HG03521 (cell line): Measurements from ENCODE around the gene HMG20B.
"Not testable (repeated sequence)": the region's sequence is repeated elsewhere in the genome, so short reads cannot be mapped to it uniquely, and the experiment has no call there.

Source experiments
- ATAC-seq: cut with Tn5 transposase; IDR thresholded peaks from one replicate; pipeline ENCODE4 v1.9.1; 2021; ENCODE audit warnings: mild to moderate bottlenecking, moderate library complexity; ENCODE audit not compliant: unreplicated experiment

The HMG20B gene

GRCh38 chr19:3578390-3578789 lies 5.6 kb downstream of the HMG20B start:
- no peak for ATAC-seq

- ATAC-seq = no peak
Observed at GRCh38 chr19:3580156-3580934, 7.6 kb downstream of the HMG20B start.

DNA sequence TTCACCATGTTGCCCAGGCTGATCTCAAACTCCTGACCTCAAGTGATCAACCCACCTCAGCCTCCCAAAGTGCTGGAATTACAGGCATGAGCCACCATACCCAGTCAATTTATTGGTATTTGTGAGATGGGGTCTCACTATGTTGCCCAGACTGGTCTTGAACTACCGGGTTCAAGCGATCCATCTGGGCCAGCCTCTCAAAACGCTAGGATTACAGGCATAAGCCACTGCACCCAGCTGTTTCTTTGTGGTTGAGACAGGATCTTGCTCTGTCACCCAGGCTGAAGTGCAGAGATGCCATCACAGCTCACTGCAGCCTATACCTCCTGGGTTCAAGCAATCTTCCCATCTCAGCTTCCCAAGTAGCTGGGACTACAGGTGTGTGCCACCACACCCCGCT lies 9.0 kb downstream of the HMG20B start:
- ATAC-seq = not testable (repeated sequence)

GRCh38 chr19:3584036-3584802 lies 11.5 kb downstream of the HMG20B start:
- not testable (repeated sequence) for ATAC-seq

DNA sequence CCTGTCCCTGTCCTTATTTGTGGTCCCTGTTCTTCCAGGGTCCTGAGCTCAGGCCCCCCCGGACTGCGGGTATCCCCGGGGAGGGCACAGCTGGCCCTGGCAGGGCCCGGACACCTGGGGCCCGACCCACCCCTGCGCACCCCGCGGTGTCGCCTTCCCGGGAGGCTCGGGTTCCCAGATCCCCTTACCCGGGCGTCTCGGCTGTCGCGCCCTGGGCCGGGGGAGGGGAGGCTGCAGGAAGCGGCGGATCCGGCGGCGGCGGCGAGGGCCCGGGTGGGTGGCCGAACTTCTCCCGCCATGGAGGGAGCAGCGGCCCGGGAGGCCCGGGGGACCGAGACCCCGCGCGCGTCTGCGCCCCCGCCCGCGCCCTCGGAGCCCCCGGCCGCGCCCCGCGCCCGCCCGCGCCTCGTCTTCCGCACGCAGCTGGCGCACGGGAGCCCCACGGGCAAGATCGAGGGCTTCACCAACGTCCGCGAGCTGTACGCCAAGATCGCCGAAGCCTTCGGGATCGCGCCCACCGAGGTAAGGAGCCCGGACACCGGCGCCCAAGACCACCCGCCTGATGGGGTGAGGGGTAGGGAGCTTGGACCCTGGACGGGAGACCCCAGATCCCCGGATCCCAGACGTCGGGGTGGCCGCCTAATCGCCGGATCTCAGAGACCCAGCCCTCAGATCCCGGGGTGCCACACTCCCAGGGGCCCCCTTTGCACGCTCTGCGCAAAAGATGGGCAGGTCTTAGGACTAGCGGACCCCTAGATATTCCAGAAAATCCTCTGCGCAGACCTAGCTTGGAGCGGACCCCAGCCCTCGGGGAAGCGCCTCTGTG lies 12.8 kb downstream of the HMG20B start, which contains the start of gene GIPC3:
Gene GIPC3, plus strand, starts transcription at position 178 of the 826 bp plus-strand sequence. Its CDS starts 120 bp downstream, at position 298.
- no peak for ATAC-seq

DNA sequence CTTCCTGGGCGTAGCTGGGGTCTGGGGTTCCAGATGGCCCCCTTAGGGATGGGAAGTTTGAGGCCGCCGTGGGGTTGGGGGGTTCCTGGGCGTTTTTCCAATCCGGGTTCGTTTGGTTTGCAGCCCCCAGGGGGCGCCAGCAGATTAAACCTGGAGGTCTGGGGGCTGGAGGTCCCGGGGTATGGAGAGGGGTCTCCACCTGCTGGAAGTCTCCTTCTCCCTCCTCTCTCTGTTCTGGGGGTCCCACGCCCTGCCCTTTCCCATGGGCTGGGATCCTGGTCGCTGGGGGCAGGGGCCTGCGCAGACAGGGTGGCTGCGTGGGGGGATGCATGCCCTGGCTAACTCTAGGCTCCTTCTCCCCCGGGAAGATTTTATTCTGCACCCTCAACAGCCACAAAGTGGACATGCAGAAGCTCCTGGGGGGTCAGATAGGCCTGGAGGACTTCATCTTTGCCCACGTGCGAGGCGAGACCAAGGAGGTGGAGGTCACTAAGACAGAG lies 13.4 kb downstream of the HMG20B start:
- ATAC-seq = no peak

GRCh38 chr19:3586707-3587346 lies 14.1 kb downstream of the HMG20B start:
- ATAC-seq = no peak

DNA sequence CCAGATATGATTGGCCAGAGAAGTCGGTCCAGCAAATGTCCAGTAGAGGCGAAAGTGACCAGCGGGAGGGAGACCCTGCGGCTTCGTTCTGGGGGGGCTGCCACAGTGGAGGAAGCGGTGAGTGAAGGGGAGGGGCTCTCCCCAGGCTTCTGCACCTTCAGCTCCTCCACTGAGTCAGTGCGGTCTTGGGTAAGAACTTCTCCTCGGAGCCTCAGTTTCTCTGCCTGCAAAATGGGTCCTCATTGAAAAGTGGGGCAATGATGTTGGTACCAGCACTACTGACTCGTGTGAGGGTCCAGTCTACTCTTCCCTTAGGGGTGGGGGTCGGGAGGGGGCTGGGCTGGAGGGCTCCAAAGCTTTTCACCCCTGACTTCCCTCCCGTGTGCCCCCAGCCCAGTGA lies 16.7 kb downstream of the HMG20B start:
- no peak for ATAC-seq

- ATAC-seq = no peak
Observed at GRCh38 chr19:3589949-3590348, 17.2 kb downstream of the HMG20B start.

- ATAC-seq = no peak
Observed at GRCh38 chr19:3590991-3591659, 18.4 kb downstream of the HMG20B start.

- ATAC-seq = no peak
Observed at GRCh38 chr19:3591876-3592613, 19.3 kb downstream of the HMG20B start.

- no peak for ATAC-seq
Observed at GRCh38 chr19:3593156-3593555, 20.4 kb downstream of the HMG20B start.

DNA sequence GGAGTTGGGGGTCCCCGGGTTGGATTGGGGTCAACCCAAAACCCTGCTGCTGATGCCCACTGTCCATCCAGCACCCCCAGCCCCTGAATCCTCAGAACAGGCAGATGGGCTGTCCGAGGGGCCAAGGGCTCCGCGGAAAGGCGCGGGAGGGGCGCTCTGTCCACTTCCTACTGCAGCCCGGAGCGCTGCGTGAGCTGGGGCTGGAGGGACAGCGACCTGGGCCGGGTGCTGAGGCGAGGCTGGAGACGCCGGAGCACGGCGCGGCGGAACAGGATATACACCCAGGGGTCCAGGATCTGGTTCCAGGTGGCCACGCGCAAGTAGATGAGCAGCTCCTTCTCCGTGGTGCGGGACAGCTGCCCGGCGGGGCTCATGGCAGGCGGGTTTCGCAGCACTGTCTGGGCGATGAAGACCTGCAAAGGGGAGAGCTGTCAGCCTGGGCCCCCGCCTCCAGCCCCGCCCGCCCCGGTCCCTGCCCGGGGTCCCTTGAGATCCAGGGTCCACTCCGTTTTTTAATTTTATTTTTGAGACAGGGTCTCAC lies 22.8 kb downstream of the HMG20B start:
- no peak for ATAC-seq

DNA sequence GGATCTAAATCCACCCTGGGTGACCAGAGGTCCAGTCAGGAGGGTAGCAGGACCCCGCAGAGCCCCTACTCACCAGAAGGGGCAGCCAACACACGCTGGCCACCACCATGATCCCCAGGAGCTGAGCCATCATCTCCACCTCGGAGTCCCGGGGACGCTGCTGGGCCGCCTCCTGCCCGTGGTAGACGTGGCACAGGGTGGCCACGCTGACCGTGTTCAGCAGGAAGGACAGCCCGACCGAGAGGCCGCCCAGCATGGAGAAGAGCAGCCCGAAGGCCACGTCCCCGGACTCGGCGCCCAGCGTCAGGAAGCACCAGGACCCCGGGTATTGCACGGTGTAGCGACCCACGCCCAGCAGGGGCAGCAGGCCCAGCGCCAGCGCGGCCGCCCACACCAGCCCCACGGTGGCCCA lies 27.0 kb downstream of the HMG20B start:
- no peak for ATAC-seq

GRCh38 chr19:3601021-3601420 lies 28.3 kb downstream of the HMG20B start:
- ATAC-seq = no peak

- no peak for ATAC-seq
Observed at GRCh38 chr19:3603121-3603811, 30.5 kb downstream of the HMG20B start.

DNA sequence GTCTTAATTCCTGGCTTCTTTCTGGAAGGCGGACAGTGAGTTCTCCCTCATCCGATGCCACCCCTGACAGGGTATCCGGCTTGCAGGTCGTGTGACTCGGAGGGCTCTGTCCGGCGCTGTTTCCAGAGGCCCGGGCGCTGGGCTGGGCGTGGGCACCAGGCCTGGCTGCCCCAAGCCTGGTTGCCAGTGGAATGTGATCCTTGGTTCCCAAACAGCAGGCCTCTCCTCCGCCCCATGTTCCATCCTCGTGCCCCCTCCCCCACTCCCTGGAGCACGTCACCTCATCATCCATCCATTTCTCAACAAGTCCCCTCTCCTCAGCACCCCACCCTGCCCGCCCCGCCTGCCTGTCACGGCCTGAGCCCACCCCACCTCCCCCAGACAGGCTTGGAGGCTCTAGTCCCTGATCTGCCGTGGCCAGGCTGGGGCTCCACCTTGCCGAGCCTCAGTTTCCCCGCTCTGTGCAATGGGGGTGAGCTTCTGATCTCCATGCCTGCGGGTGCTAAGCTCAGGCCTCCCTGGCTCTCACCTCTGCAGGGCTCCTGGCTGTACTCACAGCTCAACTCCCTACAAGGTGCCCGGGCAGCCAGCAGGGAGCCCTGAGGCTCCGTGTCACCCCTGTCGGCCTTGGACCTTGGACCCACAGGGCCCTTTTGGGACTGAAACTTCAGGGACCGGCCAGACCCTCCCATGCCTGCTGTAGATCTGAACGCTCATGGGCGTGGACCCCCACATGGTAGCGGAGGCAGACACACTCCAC lies 31.7 kb downstream of the HMG20B start:
- no peak for ATAC-seq

DNA sequence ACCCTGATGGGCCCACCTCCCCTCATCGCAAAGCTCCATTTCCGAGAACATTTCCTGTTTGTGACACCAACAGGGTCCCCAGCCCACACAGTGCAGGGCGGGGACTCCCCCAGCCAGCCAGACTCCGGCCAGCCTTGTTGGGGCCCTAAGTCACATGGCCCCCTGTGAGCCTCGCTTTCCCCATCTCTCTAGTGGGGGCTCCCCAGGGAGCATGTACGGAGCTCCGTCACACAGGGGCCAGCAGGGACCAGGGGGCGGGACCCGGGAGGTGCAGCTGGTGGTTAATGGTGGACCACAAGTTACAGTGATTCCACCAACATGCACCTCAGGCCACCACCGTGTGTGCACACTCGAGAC lies 32.2 kb downstream of the HMG20B start:
- ATAC-seq = no peak
